Uterus (tissue), 2 donors: ENCODE data around the gene DGKD.

Experiments
- POLR2A ChIP-seq, 2 donors: fragments of 450-650 bp; IDR thresholded peaks; one replicate each; pipeline ENCODE4 v1.6.1; 2016; ENCODE audit warnings: antibody characterized with exemption in 2 of 2, mild to moderate bottlenecking in 1 of 2, moderate library complexity in 1 of 2
- TF ChIP-seq, protein P1 (sequence below), 4 experiments: fragments of 200-600 bp in 2 of 4; fragments of 450-650 bp in 2 of 4; sonication (generic) in 2 of 4; IDR thresholded peaks; one replicate each; pipeline ENCODE4 v1.5.1; 2016 to 2019; ENCODE audit warnings: antibody characterized with exemption in 4 of 4, mild to moderate bottlenecking in 2 of 4, moderate library complexity in 1 of 4

DNA sequence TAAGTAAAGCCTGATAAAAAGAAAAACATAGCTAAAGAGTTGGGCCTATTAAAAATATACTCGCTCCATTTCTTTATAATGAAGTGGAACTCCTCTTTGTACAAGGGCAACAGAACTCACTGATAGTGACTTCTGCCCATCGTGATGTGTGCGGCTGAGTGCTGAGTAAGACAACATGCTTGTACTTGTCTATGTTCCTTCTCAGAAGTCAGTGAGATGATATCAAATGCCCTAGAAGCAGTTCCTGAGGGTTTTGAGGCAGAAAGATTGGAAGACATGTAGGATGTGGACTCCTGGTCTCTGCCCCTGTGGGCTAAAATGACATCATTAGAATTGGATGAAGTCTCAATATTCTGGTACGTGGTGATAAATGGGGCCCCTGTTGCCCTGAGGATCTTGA lies 138.5 kb downstream of the DGKD start:
- TF ChIP-seq POLR2A (IDR thresholded peaks at IDR 0.05) = no peak
- TF ChIP-seq, protein P1, sequence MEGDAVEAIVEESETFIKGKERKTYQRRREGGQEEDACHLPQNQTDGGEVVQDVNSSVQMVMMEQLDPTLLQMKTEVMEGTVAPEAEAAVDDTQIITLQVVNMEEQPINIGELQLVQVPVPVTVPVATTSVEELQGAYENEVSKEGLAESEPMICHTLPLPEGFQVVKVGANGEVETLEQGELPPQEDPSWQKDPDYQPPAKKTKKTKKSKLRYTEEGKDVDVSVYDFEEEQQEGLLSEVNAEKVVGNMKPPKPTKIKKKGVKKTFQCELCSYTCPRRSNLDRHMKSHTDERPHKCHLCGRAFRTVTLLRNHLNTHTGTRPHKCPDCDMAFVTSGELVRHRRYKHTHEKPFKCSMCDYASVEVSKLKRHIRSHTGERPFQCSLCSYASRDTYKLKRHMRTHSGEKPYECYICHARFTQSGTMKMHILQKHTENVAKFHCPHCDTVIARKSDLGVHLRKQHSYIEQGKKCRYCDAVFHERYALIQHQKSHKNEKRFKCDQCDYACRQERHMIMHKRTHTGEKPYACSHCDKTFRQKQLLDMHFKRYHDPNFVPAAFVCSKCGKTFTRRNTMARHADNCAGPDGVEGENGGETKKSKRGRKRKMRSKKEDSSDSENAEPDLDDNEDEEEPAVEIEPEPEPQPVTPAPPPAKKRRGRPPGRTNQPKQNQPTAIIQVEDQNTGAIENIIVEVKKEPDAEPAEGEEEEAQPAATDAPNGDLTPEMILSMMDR (IDR thresholded peaks at IDR 0.05) = no peak
